ES-I3 (cell line): ENCODE results near the gene SVOP.

Experiments
- H3K36me3 ChIP-seq: 2 replicates; pipeline ENCODE4 v1.6.1; 2013; ENCODE audit warnings: mild to moderate bottlenecking, low read length, control low read depth, moderate library complexity; ENCODE audit not compliant: insufficient read depth
- H3K4me1 ChIP-seq: 2 replicates; pipeline ENCODE4 v1.6.1; 2013; ENCODE audit warnings: mild to moderate bottlenecking, control low read depth, low read length; ENCODE audit not compliant: insufficient read depth
- H3K9ac ChIP-seq: 2 replicates; pipeline ENCODE4 v1.6.1; 2013; ENCODE audit warnings: low read depth, mild to moderate bottlenecking, low read length, moderate library complexity
- H3K9me3 ChIP-seq: 2 replicates; pipeline ENCODE4 v1.6.1; 2013; ENCODE audit warnings: mild to moderate bottlenecking, low read length, moderate library complexity; ENCODE audit not compliant: control insufficient read depth, insufficient read depth

The SVOP gene

DNA sequence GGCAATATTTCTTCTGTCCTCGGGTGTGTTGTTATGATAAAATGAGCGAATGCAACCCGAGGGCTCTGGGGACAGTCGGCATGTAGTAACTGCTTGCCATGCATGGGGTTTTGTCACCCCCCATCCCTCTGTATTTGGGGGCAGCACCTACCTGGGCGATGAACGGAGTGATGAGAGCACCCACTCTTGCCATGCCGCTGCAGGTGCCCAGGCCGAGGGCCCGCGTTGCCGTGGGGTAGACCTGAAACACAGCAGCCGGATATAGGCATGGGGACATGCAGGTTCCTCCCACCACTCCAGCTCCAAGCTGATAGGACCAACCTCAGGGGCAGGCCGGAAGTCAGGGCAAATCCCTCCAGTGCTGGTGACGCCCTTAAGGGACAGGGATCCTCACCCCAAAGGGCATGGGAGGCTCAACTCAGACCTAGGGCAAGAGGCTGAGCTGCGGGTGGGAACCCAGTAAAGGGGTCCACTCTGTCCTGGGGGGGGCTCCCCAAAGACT, 105.2 kb downstream of the SVOP start:
- H3K9me3 ChIP-seq: no peaks in the 10 kb centered on the region
- no peaks in the 10 kb centered on the region for H3K4me1 ChIP-seq
- no peaks in the 10 kb centered on the region for H3K36me3 ChIP-seq
- H3K9ac ChIP-seq: no peak overlapping the region

DNA sequence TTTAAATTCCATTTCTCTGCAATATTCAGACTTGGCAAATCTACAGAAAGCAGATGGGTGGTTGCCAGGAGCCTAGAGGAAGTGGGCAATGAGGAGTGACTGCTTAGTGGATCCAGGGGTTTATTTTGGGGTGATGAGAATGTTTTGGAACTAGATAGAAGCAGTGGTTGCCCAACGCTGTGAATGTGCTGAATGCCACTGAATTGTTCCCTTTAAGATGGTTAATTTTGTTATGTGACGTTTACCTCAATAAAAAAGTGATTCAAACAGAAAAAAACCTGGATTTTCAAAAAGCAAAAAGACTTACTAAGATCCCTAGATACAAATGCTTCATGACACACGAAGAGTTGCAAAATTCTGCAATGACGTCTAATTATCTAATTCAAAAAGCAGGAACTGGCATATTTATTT, 106.7 kb downstream of the SVOP start:
- Histone ChIP-seq H3K36me3 (no peaks in the 10 kb centered on the region), H3K9me3 (no peaks in the 10 kb centered on the region), H3K9ac (no peak overlapping the region), H3K4me1 (no peaks in the 10 kb centered on the region)

DNA sequence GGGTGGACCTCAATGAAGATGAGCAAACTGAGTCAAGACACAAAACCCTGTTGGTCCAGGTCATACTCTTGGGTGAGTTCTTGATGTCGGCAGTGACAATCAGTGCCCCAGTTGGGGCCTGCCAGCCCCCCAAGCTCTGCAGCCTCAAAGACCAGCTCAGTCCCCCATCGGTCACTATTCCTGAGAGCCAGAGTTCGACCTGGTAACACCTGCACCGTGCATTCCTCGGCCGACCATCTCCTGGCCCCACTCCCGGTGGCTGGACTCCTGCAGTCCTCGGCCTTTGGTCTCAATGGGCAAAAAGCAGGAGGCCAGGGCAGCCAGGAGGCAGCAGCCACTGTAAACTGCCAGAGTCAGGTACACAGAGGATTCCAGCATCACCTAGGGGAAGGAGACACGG, 108.5 kb downstream of the SVOP start:
- Histone ChIP-seq H3K9me3 (no peaks in the 10 kb centered on the region), H3K9ac (no peak overlapping the region), H3K4me1 (peaks cover 4% of the 10 kb centered on the region; the same call in 1 of the 2 replicates), H3K36me3 (no peaks in the 10 kb centered on the region)

DNA sequence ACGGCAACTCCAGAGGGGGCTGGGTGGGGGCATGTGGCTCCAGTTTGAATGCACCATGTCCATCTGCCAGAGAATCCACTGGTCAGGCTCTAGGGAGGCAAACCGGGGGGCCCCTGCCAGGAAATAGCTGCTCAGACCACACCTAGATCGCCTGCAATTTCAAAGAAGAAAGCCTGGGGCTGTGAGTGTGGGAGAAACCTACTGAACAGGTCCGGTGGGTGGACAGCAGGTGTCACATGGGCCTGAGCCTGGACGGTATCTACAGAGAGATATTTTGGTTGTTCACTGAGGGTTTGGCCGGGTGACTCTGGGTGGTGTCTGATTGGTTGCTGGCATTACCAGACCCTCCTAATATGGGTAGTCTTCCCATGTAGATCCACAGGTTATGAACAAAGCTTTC, 109.0 kb downstream of the SVOP start:
- no peaks in the 10 kb centered on the region for H3K9me3 ChIP-seq
- no peaks in the 10 kb centered on the region for H3K36me3 ChIP-seq
- H3K9ac ChIP-seq: no peak overlapping the region
- H3K4me1 ChIP-seq: peaks cover 4% of the 10 kb centered on the region; the same call in 1 of the 2 replicates

DNA sequence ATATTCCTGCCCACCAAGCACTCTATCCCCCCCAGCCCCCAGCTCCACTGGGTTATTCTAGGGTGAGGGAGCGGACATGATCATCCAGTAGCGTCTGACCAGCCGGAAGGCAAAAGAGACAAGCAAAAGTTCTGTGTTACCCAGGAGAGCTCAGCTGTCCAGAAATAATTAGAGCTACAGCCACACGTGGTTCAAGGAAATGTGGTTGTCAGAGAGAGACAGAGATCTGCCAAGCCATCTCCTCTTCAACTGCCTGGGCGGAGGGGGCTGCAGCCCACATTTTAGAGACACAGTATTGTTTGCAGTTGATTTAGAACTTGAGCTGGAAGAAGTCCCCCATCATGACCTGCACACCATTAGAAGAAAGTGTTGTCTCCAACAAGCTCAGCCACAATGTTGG, 110.5 kb downstream of the SVOP start:
- no peaks in the 10 kb centered on the region for H3K9me3 ChIP-seq
- H3K9ac ChIP-seq: no peak overlapping the region
- no peaks in the 10 kb centered on the region for H3K36me3 ChIP-seq
- peaks cover 4% of the 10 kb centered on the region; the same call in 1 of the 2 replicates for H3K4me1 ChIP-seq

DNA sequence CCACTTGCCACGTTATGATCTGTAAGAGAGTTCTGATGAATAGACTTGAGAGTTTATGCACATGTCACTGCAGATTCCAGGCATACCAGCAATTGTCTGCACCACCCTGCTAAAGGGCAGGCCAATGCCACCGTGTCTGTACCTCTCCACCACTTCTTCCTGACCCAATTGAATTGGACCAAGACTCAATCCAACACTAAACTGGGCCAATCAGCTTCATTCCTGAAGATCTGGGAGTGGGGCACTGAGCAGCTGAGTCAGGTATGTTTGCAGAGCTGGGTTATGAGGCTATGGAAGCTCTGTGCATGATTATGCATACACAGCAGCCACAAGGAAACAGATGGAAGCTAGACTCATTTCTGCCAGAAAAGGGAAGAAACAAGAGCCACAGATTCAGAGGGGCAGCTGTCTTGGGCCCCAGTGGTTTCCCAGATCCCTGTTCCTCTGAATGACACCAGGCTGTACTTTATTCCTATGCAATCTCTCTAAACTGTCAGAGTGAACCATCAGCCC, 113.0 kb downstream of the SVOP start:
- Histone ChIP-seq H3K9me3 (no peaks in the 10 kb centered on the region), H3K36me3 (no peaks in the 10 kb centered on the region), H3K9ac (no peak overlapping the region), H3K4me1 (peaks cover 4% of the 10 kb centered on the region; the same call in 1 of the 2 replicates)

DNA sequence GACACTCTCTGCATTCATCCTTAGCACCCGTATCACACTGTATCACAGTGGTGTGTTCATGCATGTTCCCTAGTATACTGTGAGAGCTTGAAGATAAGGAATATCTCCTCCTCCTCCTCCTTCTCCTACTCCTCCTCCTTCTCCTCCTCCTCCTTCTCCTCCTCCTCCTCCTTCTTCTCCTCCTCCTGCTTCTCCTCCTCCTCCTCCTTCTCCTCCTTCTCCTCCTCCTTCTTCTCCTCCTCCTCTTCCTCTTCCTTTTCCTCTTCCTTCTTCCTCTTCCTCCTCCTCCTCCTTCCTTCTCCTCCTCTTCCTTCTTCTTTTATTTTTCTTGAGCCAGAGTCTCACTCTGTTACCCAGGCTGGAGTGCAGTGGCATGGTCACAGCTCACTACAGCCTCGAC, 113.9 kb downstream of the SVOP start:
- Histone ChIP-seq H3K9me3 (no peaks in the 10 kb centered on the region), H3K36me3 (no peaks in the 10 kb centered on the region), H3K9ac (no peak overlapping the region), H3K4me1 (peaks cover 4% of the 10 kb centered on the region; the same call in 1 of the 2 replicates)

DNA sequence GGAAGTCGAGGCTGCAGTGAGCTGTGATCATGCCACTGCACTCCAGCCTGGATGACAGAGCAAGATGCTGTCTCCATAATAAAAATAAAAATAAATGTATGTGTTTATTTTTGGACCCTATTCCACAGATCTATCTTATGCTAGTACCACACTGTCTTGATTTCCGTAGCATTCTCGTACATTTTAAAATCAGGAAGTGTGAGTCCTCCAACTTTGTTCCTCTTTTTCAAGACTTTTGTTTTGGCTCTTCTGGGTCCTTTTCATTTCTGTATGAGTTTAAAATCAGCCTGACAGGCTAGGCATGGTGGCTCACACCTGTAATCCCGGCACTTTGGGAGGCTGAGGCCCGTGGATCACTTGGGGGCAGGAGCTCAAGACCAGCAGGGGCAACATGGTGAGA, 115.1 kb downstream of the SVOP start:
- peaks cover 4% of the 10 kb centered on the region; the same call in 1 of the 2 replicates for H3K4me1 ChIP-seq
- H3K36me3 ChIP-seq: no peaks in the 10 kb centered on the region
- no peak overlapping the region for H3K9ac ChIP-seq
- no peaks in the 10 kb centered on the region for H3K9me3 ChIP-seq

DNA sequence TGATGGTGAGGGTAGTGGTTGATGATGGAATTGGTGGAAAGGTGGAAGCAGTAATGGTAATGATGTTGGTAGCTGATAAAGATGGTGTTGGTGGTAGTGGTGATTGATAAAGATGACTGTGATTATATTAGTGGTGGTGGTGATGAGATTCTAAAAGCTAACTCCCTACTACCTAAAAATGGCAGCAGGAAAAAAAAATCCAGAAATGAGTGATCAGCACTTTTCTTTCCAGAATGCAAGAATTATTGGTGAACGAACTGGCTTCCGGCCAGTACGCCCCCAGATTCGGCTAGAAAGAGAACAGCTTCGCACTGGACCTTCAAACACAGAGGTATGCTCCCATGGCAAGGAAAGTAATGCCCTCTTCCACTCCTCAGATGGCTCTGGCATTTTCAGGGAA, 121.7 kb downstream of the SVOP start:
- Histone ChIP-seq H3K9me3 (no peaks in the 10 kb centered on the region), H3K9ac (no peak overlapping the region), H3K36me3 (no peaks in the 10 kb centered on the region), H3K4me1 (no peaks in the 10 kb centered on the region)

DNA sequence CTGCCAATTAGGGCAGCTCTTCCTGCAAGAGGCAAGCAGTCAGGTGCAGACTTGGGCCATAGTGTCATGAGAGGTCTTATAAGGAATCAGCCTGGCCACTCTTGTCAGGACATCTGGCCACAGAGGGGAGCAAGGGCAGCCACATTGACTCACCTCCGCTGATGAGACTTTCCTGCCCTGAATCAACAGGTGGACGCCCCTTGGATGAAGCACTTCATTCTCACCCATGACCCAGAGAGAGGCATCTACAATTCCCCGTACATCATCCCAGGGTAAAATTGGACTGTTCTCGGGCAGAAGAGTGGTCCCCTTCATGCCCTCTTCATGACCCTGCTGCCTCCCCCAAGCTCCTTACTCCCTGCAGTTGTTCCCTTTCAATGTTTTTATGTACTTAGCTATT, 124.1 kb downstream of the SVOP start:
- Histone ChIP-seq H3K9ac (no peak overlapping the region), H3K9me3 (no peaks in the 10 kb centered on the region), H3K4me1 (no peaks in the 10 kb centered on the region), H3K36me3 (no peaks in the 10 kb centered on the region)

DNA sequence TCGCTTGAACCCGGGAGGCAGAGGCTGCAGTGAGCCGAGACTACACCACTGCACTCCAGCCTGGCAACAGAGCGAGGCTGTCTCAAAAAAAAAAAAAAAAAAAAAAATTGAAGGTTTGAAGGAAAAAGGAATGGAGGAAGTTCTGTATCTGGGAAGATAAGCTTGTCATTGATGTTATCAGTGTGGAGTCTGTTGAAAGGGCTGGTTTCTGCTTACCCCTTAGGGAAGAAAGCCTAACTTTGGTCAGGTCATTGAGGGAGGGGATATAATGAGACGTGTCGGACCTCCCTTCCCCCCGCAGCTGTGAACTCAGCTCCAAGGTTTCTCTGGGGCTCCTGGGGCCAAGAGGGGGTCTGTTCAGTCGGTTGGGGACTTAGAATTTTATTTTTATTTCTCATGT, 124.5 kb downstream of the SVOP start:
- Histone ChIP-seq H3K36me3 (no peaks in the 10 kb centered on the region), H3K9ac (no peak overlapping the region), H3K9me3 (no peaks in the 10 kb centered on the region), H3K4me1 (no peaks in the 10 kb centered on the region)

DNA sequence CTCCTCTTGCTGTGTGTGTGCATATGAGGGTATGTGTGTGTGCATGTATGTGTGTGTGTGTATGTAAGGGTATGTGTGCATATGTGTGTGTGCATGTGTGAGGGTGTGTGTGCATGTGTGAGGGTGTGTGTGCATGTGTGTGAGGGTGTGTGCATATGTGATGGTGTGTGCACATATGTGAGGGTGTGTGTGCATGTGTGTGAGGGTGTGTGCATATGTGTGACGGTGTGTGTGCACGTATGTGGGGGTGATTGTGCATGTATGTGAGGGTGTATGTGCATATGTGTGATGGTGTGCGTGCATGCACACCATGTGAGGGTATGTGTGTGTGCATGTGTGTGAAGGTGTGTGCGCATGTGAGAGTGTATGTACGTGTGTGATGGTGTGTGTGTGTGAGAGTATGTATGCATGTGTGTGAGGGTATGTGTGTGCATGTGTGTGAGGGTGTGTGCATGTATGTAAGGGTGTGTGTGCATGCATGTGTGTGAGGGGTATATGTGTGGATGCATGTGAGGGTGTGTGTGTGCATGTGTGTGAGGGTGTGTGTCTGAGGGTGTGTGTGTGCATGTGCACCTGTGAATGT, 125.6 kb downstream of the SVOP start:
- no peak overlapping the region for H3K9ac ChIP-seq
- no peaks in the 10 kb centered on the region; the same call in 1 of the 2 replicates for H3K9me3 ChIP-seq
- no peaks in the 10 kb centered on the region for H3K36me3 ChIP-seq
- H3K4me1 ChIP-seq: no peaks in the 10 kb centered on the region

DNA sequence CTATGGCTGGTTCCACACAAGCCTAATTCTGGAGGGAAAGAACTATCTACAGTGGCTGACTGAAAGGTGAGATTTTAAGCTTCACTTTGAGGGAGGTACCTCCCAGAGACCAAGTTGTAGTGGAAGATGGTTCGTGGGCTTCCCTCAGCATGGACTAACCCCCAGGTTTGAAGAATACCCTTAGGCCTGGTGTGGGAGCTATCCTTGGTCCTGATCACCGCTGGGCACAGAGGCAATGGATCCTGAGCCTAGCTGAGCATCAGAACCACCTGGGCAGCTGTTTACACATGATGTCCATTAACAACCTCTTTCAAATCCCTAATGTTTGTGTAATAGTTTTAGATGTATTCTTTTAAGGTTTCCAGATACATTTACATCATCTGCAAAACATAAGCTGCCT, 130.7 kb downstream of the SVOP start:
- Histone ChIP-seq H3K9me3 (no peaks in the 10 kb centered on the region; the same call in 1 of the 2 replicates), H3K9ac (no peak overlapping the region), H3K4me1 (no peaks in the 10 kb centered on the region), H3K36me3 (no peaks in the 10 kb centered on the region)

DNA sequence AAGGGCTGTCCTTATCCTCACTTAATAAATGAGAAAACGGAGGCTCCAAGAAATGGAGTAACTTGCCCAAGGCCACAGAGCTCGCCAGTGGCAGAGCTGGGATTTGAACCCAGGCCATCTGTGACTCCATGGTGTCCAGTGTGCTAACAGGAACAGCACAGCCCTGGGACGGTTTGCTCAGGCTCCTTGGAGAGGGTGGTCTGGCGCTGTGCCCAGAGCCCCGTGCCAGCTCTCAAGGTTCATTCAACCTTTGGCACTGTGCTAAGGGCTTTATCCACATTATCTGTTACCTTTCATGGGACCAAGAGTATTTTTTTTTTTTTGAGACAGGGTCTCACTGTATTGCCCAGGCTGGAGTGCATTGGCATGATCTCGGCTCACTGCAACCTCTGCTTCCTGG, 132.8 kb downstream of the SVOP start:
- Histone ChIP-seq H3K36me3 (no peaks in the 10 kb centered on the region), H3K9me3 (no peaks in the 10 kb centered on the region; the same call in 1 of the 2 replicates), H3K4me1 (no peaks in the 10 kb centered on the region), H3K9ac (no peak overlapping the region)

DNA sequence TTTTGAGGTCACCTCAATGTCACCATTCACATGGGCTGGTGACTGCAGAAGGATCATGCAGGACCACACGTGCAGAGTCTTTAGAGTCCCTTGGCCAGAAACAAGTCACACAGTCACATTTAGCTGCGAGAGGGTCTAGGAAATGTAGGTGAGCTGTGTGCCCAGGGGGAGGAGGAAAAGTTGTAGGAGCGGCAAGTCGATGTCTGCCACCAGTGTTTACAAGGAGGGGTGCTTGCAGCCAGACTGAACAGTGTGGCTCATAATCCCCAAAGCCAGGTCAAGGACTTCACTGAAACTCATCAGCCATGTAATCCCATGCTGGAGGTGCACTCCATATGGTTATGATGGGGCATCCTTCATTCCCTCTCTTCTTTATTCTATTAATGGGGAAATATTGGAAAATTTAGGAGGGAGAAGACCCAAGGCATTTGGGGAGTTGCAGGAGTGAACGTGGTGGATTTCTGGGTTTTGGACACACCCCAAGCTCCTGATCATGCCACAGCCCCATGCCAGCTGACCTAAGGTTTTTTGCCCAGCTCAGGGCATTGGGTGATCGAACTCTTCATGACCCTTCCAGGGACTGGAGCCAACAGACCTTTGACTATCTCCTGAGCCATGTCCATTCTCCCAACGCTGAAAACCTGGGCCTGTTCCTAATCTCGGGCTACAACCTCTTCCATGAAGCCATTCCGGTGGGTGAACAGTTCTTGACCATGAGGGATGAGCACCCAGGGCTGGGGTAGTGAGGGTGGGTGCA, 133.8 kb downstream of the SVOP start:
- Histone ChIP-seq H3K9ac (no peak overlapping the region), H3K36me3 (no peaks in the 10 kb centered on the region), H3K4me1 (no peaks in the 10 kb centered on the region), H3K9me3 (no peaks in the 10 kb centered on the region; the same call in 1 of the 2 replicates)
